Coronary artery (tissue), 2 donors: ENCODE data around the gene CDT1.

Experiments used
- DNase-seq: peaks from one replicate; pipeline ENCODE4 v3.0.0-alpha.2; 2017; ENCODE audit warnings: low spot score
- H3K27ac ChIP-seq, 2 donors: fragments of 200-600 bp; sonication (generic); one replicate each; pipeline ENCODE4 v1.5.1; 2016 to 2019
- H3K4me3 ChIP-seq: fragments of 200-600 bp; sonication (generic); 2 replicates; pipeline ENCODE4 v1.5.1; 2016; ENCODE audit warnings: mild to moderate bottlenecking, moderate library complexity
- TF ChIP-seq, protein P1 (sequence below): fragments of 200-600 bp; sonication (generic); IDR thresholded peaks from one replicate; pipeline ENCODE4 v1.5.1; 2019; ENCODE audit warnings: antibody characterized with exemption

CDT1 gene

DNA sequence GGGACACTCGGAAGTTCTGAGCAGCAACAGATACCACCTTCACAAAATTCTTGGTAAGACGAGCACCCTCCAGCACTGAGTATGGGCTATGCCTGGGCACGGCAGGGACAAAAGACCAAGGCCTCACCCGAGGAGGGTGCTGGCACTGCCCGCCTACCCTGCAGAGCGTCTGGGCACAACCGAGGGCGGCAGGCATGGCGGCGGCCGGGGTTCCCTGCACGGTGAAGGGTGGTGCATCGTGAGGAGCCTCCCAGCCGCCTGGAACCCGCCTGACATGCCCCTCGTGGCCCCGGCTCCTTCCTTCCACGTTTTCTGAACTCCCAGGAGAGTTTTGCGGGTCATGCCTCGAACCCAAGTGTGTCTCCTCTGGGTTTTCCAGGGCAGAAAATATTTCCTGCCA is 34.2 kb downstream of the CDT1 start:
- no peak overlapping the region for H3K4me3 ChIP-seq
- DNase-seq: no peak
- no peak overlapping the region for H3K27ac ChIP-seq
- TF ChIP-seq, protein P1, sequence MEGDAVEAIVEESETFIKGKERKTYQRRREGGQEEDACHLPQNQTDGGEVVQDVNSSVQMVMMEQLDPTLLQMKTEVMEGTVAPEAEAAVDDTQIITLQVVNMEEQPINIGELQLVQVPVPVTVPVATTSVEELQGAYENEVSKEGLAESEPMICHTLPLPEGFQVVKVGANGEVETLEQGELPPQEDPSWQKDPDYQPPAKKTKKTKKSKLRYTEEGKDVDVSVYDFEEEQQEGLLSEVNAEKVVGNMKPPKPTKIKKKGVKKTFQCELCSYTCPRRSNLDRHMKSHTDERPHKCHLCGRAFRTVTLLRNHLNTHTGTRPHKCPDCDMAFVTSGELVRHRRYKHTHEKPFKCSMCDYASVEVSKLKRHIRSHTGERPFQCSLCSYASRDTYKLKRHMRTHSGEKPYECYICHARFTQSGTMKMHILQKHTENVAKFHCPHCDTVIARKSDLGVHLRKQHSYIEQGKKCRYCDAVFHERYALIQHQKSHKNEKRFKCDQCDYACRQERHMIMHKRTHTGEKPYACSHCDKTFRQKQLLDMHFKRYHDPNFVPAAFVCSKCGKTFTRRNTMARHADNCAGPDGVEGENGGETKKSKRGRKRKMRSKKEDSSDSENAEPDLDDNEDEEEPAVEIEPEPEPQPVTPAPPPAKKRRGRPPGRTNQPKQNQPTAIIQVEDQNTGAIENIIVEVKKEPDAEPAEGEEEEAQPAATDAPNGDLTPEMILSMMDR: no peak

DNA sequence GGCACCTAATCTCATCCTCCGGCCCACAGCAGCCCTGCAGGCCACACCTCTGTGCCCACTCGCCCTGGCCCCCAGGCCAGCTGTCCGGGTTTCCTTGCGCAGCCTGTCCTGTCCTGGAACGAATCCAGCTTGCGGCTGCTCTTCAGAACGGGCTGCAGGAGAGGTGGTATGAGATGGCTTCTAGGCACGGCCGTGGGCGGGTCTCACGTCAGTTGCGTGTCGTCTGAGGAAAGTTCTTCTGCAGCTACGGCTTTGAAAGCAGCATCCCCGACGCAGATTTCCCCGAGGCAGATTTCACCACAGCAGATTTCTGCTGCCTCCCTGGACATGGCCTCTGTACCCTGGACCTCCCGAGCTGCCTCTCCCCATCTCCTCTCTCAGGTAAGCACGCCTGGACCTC is 35.0 kb downstream of the CDT1 start:
- DNase-seq: no peak
- Histone ChIP-seq H3K4me3 (no peak overlapping the region), H3K27ac (no peak overlapping the region)
- TF ChIP-seq, protein P1: no peak

DNA sequence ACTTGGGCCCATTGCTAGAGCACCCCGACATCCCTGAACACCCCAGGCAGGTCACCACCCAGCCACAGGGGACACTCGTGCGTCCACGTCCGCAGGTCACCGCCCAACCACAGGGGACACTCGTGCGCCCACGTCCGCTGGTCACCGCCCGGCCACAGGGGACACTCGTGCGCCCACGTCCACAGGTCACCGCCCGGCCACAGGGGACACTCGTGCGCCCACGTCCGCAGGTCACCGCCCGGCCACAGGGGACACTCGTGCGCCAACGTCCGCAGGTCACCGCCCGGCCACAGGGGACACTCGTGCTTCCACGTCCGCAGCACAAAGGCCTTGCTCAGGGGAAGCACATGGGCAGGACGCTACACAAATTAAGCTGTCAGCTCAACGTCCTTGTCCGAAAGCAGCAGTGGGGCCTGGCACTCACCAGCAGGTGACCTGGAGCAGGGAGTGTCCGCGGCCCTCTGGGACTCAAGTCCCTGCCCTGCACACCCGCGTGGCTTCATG is 35.5 kb downstream of the CDT1 start:
- no peak overlapping the region for H3K27ac ChIP-seq
- DNase-seq: no peak
- TF ChIP-seq, protein P1: no peak
- H3K4me3 ChIP-seq: no peak overlapping the region

DNA sequence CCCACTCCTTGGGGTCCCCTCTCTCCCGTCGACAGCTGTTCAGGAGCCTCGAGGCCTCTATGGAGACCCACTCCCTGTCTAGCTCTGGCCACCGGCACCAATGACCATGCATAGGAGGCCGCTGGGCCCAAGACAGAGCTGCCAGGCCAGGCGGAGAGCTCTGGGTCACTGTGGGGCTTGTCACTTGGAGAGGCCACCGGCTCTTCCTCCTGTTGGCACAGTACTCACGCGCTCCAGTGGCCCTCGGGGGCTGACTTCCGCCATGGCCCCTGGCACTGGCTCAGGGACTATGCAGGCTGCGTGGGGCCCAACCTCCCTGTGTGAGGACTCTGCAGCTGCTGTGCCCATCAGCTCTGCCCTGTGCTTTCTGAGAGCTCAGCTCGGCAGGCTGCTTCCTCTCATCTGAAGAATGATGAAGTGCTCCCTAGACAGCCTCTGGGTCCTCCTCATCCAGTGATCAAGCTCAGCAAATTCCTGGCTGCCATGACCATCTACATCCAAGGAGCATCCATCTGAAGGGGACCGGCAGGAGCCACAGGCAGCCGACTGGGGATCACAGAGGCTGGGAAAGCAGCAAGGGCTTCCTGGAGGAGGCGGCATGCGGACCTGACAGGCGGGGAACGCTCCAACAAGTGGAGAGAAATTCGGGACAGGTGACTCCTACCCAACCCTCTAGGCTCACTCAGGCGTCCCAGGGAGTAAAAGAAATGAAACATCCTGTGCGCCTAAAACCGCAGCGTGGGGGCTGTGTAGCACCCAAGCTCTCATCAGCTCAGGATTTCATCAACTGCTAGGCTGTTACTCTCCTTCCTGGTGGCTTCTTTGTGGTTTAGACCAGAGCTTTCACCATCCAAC is 36.4 kb downstream of the CDT1 start:
- no peak for DNase-seq

DNA sequence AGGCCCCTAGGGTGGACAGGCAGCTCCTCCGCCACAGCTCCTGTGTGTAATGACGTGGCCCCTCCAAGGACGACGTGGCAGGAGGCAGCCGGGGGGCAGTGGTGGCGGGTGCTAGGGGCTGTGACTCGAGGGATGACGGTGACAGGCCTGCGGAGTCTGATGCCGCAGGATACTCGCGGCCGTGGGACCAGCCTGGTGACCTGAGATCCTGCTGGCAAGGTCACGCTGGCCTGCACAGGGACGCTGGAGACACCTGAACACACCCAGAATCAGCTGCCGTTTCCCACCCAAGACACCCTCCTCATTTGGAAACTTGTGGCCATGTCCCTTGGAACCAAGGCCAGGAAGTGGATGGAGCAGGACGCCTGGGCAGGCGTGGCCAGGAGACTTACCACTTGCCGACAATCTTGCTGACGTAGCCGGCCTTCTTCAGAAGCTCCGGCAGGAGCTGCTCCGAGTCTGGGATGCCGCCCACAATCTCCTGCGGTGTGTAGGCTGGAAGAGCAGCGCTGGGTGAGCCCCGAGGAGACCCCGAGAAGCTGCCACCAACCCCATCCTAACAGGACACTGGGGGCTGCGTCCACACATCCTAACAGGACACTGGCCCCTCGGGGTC is 37.1 kb downstream of the CDT1 start:
- TF ChIP-seq, protein P1: no peak

More for the DNA sequence above, 36.4 kb downstream of the CDT1 start:
- TF ChIP-seq, protein P1: no peak
- no peak overlapping the region for H3K4me3 ChIP-seq
- H3K27ac ChIP-seq: no peak overlapping the region

DNA sequence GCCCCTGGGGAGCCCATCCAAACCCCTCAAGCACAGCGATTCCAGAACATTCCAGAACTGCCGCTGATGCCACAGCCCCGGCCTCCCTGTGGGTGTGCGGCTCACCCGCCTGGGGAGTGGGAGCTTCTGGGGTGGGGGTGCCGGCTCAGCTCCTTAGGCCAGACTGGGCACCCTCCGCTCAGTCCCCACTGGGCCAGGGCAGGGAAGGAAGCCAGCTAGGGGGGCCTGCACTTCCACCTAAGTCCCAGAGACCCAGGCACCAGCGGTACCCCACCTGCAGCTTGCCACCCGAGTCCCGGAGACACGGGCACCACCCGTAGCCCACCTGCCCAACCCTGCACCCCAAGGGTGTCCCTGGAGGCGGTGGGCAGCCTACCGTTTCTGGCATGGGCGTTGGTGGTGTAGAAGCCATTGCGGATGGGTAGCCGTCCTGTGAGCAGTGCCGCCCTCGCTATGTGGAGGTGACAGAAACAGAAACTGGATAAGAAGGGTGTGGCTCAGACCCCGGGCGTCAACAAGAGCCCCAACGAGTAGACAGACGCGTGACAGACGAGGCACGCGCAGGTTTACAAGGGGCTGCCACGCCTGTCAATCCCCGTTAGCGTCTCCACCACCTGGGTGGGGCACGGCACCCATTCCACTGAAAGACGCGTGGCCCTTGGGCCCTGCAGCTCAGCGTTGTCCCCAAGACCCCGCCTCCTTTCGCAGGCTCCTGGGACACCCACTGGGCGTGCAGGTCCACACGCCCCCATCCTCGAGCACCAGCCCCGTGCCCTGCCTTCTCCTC is 38.1 kb downstream of the CDT1 start:
- TF ChIP-seq, protein P1: no peak
- H3K27ac ChIP-seq: no peak overlapping the region
- H3K4me3 ChIP-seq: no peak overlapping the region
- DNase-seq: no peak

More for the DNA sequence above, 37.1 kb downstream of the CDT1 start:
- no peak for DNase-seq
- Histone ChIP-seq H3K27ac (no peak overlapping the region), H3K4me3 (no peak overlapping the region)
